ENCODE measurements around the gene ZNF678. TPM values are rescaled to one million over a fixed set of nuclear protein-coding genes. Genes with fewer than 3 reads are reported as not detected.
"Not testable (repeated sequence)": the region's sequence is repeated elsewhere in the genome, so short reads cannot be mapped to it uniquely, and the experiment has no call there.

Gene ZNF678
- total RNA-seq, 4 donors from 2014 or later: 4.0 to 9.1 (median 5.6) TPM

- TF ChIP-seq EP300 (IDR thresholded peaks at IDR 0.05) (no peak), POLR2A (IDR thresholded peaks at IDR 0.05; ENCODE audit: low read depth) (no peak), POLR2AphosphoS5 (IDR thresholded peaks at IDR 0.05) (no peak)
- TF ChIP-seq, protein P1, sequence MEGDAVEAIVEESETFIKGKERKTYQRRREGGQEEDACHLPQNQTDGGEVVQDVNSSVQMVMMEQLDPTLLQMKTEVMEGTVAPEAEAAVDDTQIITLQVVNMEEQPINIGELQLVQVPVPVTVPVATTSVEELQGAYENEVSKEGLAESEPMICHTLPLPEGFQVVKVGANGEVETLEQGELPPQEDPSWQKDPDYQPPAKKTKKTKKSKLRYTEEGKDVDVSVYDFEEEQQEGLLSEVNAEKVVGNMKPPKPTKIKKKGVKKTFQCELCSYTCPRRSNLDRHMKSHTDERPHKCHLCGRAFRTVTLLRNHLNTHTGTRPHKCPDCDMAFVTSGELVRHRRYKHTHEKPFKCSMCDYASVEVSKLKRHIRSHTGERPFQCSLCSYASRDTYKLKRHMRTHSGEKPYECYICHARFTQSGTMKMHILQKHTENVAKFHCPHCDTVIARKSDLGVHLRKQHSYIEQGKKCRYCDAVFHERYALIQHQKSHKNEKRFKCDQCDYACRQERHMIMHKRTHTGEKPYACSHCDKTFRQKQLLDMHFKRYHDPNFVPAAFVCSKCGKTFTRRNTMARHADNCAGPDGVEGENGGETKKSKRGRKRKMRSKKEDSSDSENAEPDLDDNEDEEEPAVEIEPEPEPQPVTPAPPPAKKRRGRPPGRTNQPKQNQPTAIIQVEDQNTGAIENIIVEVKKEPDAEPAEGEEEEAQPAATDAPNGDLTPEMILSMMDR (IDR thresholded peaks at IDR 0.05): no peak
- H3K9me3 ChIP-seq: no peaks in the 10 kb centered on the region
- H3K27ac ChIP-seq (replicated peaks in 1 of 4): no peak overlapping the region
- WGBS: 96% methylated on average over 3 of the region's 3 CpGs
- DNase-seq (ENCODE audit: extremely low spot score): no peak
- H3K4me3 ChIP-seq: no peak overlapping the region
- no peaks in the 10 kb centered on the region for H3K36me3 ChIP-seq
- H3K27me3 ChIP-seq: no peaks in the 10 kb centered on the region
- intact Hi-C loops (cut with DNase I): no loop called here
- no peaks in the 10 kb centered on the region for H3K4me1 ChIP-seq
These were observed 41.1 kb downstream of the ZNF678 start for GRCh38 chr1:227604446-227604845.

DNA sequence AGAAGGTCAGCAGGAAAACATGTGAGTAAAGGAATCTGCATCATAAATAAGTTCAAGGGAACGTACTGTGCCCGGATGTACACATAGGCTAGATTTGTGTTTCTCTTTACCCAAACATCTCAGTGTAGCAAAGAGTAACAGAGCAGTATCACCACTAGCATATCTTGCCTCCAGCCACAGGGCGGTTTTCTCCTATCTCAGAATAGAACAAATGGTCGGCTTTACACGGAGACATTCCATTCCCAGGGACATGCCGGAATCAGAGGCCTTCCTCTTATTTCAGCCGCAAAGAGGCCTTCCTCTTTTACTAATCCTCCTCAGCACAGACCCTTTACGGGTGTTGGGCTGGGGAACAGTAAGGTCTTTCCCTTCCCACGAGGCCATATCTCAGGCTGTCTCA, 42.9 kb downstream of the ZNF678 start:
- 88% methylated on average over 9 of the region's 9 CpGs for WGBS
- intact Hi-C loops (cut with DNase I); DNase-seq (ENCODE audit: extremely low spot score); H3K4me1 ChIP-seq; H3K9me3 ChIP-seq; H3K27me3 ChIP-seq; H3K4me3 ChIP-seq; H3K36me3 ChIP-seq; H3K27ac ChIP-seq (replicated peaks in 1 of 4): not testable (repeated sequence)

DNA sequence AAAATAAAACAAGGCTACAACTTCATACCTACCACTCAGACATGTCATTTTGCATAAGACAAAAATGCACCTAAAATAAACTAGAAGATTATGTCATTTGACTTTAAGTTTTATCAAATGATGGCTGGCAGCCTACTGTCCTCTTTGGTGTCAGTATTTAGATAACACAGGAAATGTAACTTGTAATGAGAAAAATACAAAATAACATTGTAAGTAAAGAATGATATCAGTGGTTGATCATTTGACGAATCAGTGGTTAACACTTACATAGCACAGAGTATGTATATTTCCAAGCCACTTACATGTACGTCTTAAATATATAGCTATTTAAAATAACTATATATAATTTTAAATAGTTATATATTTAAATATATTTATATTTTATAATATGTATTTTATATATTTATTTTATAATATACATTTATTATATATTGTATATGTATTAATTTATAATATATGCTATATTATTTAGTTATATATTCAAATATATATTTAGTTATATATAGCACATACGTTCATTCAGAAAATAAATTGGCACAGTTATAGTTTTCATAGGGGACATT, 44.1 kb downstream of the ZNF678 start:
- TF ChIP-seq POLR2A (IDR thresholded peaks at IDR 0.05; ENCODE audit: low read depth): no peak
- no peak for TF ChIP-seq POLR2AphosphoS5 (IDR thresholded peaks at IDR 0.05)
- TF ChIP-seq EP300 (IDR thresholded peaks at IDR 0.05): no peak
- TF ChIP-seq, protein P1 (IDR thresholded peaks at IDR 0.05): no peak
- Histone ChIP-seq H3K27ac (replicated peaks in 1 of 4) (no peak overlapping the region), H3K27me3 (no peaks in the 10 kb centered on the region), H3K4me3 (no peak overlapping the region), H3K9me3 (no peaks in the 10 kb centered on the region), H3K4me1 (no peaks in the 10 kb centered on the region), H3K36me3 (peaks cover 0 to 8% (median 2%) of the 10 kb centered on the region in 4 donors)
- WGBS: 92% methylated on average over 3 of the region's 3 CpGs
- intact Hi-C loops (cut with DNase I): no loop called here
- DNase-seq (ENCODE audit: extremely low spot score): no peak

DNA sequence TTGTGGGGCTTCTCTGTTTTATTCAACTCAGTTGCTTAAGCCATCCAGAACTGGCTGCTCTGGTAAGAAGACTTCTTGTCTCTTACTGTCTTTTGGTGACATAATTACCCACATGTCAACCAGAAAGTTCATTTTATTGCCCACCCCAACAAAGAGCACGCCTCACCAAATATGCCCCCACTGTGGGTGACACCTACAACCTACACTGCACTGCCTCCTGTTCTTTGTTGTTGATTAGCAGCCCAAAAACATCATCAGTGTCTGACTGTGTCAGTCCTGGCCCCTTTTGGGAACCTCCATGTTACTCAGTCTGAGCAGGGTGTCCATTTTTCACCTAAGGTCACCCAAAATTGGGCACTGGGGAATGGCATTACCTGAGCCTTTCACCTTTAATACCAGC, 49.3 kb downstream of the ZNF678 start:
- DNase-seq (ENCODE audit: extremely low spot score): no peak
- 100% methylated on average over 1 of the region's 1 CpG for WGBS
- Histone ChIP-seq H3K4me3 (no peak overlapping the region), H3K27me3 (no peaks in the 10 kb centered on the region), H3K27ac (replicated peaks in 1 of 4) (no peak overlapping the region), H3K36me3 (peaks cover 0 to 8% (median 2%) of the 10 kb centered on the region in 4 donors), H3K9me3 (no peaks in the 10 kb centered on the region), H3K4me1 (no peaks in the 10 kb centered on the region)
- intact Hi-C loops (cut with DNase I): no loop called here
- TF ChIP-seq, protein P1 (IDR thresholded peaks at IDR 0.05): no peak
- TF ChIP-seq POLR2AphosphoS5 (IDR thresholded peaks at IDR 0.05): no peak
- TF ChIP-seq EP300 (IDR thresholded peaks at IDR 0.05): no peak
- TF ChIP-seq POLR2A (IDR thresholded peaks at IDR 0.05; ENCODE audit: low read depth): no peak

GRCh38 chr1:227613526-227613925, 50.2 kb downstream of the ZNF678 start:
- Histone ChIP-seq H3K27ac (replicated peaks in 1 of 4) (no peak overlapping the region), H3K4me3 (no peak overlapping the region), H3K4me1 (no peaks in the 10 kb centered on the region), H3K36me3 (peaks cover 0 to 8% (median 2%) of the 10 kb centered on the region in 4 donors), H3K27me3 (no peaks in the 10 kb centered on the region), H3K9me3 (peaks cover 0 to 5% (median 0%) of the 10 kb centered on the region in 4 donors)
- DNase-seq (ENCODE audit: extremely low spot score): no peak
- TF ChIP-seq POLR2AphosphoS5 (IDR thresholded peaks at IDR 0.05): no peak
- no peak for TF ChIP-seq POLR2A (IDR thresholded peaks at IDR 0.05; ENCODE audit: low read depth)
- TF ChIP-seq, protein P1 (IDR thresholded peaks at IDR 0.05): no peak
- TF ChIP-seq EP300 (IDR thresholded peaks at IDR 0.05): no peak
- 100% methylated on average over 1 of the region's 1 CpG for WGBS
- intact Hi-C loops (cut with DNase I): no loop called here
